GM12878 (cell line): Measurements from ENCODE around the gene FMOD. TPM values are rescaled to one million over a fixed set of nuclear protein-coding genes. Genes with fewer than 3 reads are reported as not detected.

Experiments used
- ATAC-seq: fragments of 200-7000 bp; cut with Tn5 transposase; 3 replicates; pipeline ENCODE4 v1.9.1; 2020; ENCODE audit warnings: mild to moderate bottlenecking, moderate library complexity
- BruUV-seq: library from RNA; stranded (reverse); fragments of 400-500 nt; replicated peaks from 2 replicates; lab custom pipeline; 2021; lab: Mats Ljungman, UMichigan
- CTCF ChIA-PET: fragments of 300-600 bp; sonication (Branson Sonifier 250); formaldehyde crosslinking; extraction: SDS; loops from one replicate; lab custom pipeline; 2021; ENCODE audit warnings: inconsistent platforms; lab: Yijun Ruan, JAX
- POLR2A ChIA-PET: fragments of 350-600 bp; formaldehyde crosslinking; extraction: SDS; loops from one replicate; lab custom pipeline; 2021; ENCODE audit warnings: inconsistent platforms; lab: Charles Lee
- RAD21 ChIA-PET: fragments of 300-600 bp; sonication (Branson Sonifier 250); formaldehyde crosslinking; loops from one replicate; lab custom pipeline; 2023; ENCODE audit warnings: antibody characterized with exemption; ENCODE audit not compliant: unreplicated experiment; lab: Charles Lee
- SMC1A ChIA-PET: fragments of 300-600 bp; sonication (Branson Sonifier 250); formaldehyde crosslinking; loops from one replicate; lab custom pipeline; 2023; ENCODE audit not compliant: unreplicated experiment, uncharacterized antibody; lab: Charles Lee
- DNase-seq: peaks from one replicate; pipeline ENCODE4 v3.0.0-alpha.2; 2011; ENCODE audit warnings: low read depth, low spot score
- FAIRE-seq: peaks from 3 replicates; lab custom pipeline; 2011; peaks lifted over from hg19 to GRCh38; lab: Jason Lieb, UNC
- H2AFZ ChIP-seq: 2 replicates; pipeline ENCODE4 v1.6.0; 2011; ENCODE audit warnings: low read depth, low read length, control low read depth; ENCODE audit not compliant: control insufficient read depth
- H3K27ac ChIP-seq: 2 replicates; pipeline ENCODE4 v1.5.1; 2011; ENCODE audit warnings: control low read depth; ENCODE audit not compliant: control insufficient read depth, insufficient read depth
- H3K27me3 ChIP-seq, 2 experiments: replicated peaks in 1 of 2; 2 replicates each; pipeline versions ENCODE4 v1.6.0 to v1.6.1; 2011; ENCODE audit warnings: low read length in 1 of 2; ENCODE audit not compliant: control insufficient read depth in 2 of 2, insufficient read depth in 2 of 2
- H3K36me3 ChIP-seq, 2 experiments: 2 replicates each; pipeline ENCODE4 v1.5.1; 2011; ENCODE audit warnings: low read length in 1 of 2; ENCODE audit not compliant: control insufficient read depth in 2 of 2, insufficient read depth in 2 of 2
- H3K4me1 ChIP-seq: 2 replicates; pipeline ENCODE4 v1.6.1; 2011; ENCODE audit warnings: mild to moderate bottlenecking, low read length, moderate library complexity, mixed read lengths; ENCODE audit not compliant: control insufficient read depth, insufficient read depth
- H3K4me2 ChIP-seq: 2 replicates; pipeline ENCODE4 v1.6.0; 2011; ENCODE audit warnings: control low read depth; ENCODE audit not compliant: control insufficient read depth, insufficient read depth
- H3K4me3 ChIP-seq: fragments of 200-600 bp; sonication (generic); 2 replicates; pipeline ENCODE4 v1.5.1; 2016
- H3K79me2 ChIP-seq: 2 replicates; pipeline ENCODE4 v1.6.0; 2011; ENCODE audit warnings: low read length; ENCODE audit not compliant: control insufficient read depth, insufficient read depth
- H3K9ac ChIP-seq: 2 replicates; pipeline ENCODE4 v1.8.0; 2011; ENCODE audit warnings: low read length, control low read depth, mixed read lengths; ENCODE audit not compliant: control insufficient read depth, insufficient read depth
- H3K9me3 ChIP-seq: replicated peaks from 3 replicates; pipeline ENCODE4 v1.5.1; 2011; ENCODE audit warnings: mild to moderate bottlenecking, low read length; ENCODE audit not compliant: control insufficient read depth, insufficient read depth
- H4K20me1 ChIP-seq: 2 replicates; pipeline ENCODE4 v1.6.0; 2011; ENCODE audit not compliant: control insufficient read depth, insufficient read depth
- BCL11A ChIP-seq: IDR thresholded peaks from 2 replicates; pipeline ENCODE4 v1.6.1; 2011; ENCODE audit warnings: low read depth, low read length
- CREB1 ChIP-seq: IDR thresholded peaks from 2 replicates; pipeline ENCODE4 v1.6.1; 2012; ENCODE audit warnings: low read depth, mild to moderate bottlenecking, inconsistent platforms
- HDGF ChIP-seq: fragments of 450-650 bp; IDR thresholded peaks from 2 replicates; pipeline ENCODE4 v1.6.1; 2016; ENCODE audit warnings: antibody characterized with exemption
- POLR2A ChIP-seq: IDR thresholded peaks from 2 replicates; pipeline ENCODE4 v1.6.1; 2011; ENCODE audit warnings: low read depth, mild to moderate bottlenecking, low read length
- SMAD1 ChIP-seq: fragments of 450-650 bp; IDR thresholded peaks from 2 replicates; pipeline ENCODE4 v1.6.1; 2018; ENCODE audit warnings: mild to moderate bottlenecking, low read depth; ENCODE audit not compliant: partially characterized antibody
- YBX1 ChIP-seq: fragments of 450-650 bp; IDR thresholded peaks from 2 replicates; pipeline ENCODE4 v1.6.1; 2016; ENCODE audit warnings: antibody characterized with exemption
- ZNF207 ChIP-seq: fragments of 450-650 bp; IDR thresholded peaks from 2 replicates; pipeline ENCODE4 v1.6.1; 2014; ENCODE audit warnings: antibody characterized with exemption, mild to moderate bottlenecking, borderline replicate concordance
- WGBS: methylation state at CpG from one replicate; pipeline ENCODE4 v1.1.6; 2016; ENCODE audit warnings: low lambda C conversion rate; ENCODE audit not compliant: insufficient replicate concordance, insufficient coverage; ENCODE audit errors: missing lambda C conversion rate; 5-methylcytosine and 5-hydroxymethylcytosine counted together
- in situ Hi-C: fragments of 300-500 bp; cut with MboI; formaldehyde crosslinking; loops from 9 replicates; pipeline ENCODE4 v1.14.3; 2018; ENCODE audit warnings: mixed read lengths
- intact Hi-C: fragments of 100-400 bp; cut with micrococcal nuclease; formaldehyde crosslinking; loops from one replicate; pipeline ENCODE4 v1.14.2; 2022; ENCODE audit not compliant: unreplicated experiment
- polyA plus RNA-seq, 11 experiments: library from polyadenylated mRNA; depleted of rRNA in 4 of 11; unstranded in 6 of 11; stranded (reverse) in 5 of 11; fragments of >200 nt; fragmentation: Nextera tagmentation in 4 of 11; fragmentation: Illumina TruSeq in 1 of 11; extraction: Ambion mirVana in 4 of 11; extraction: Trizol in 1 of 11; gene quantifications; 1 replicate in 1 of 11; 2 replicates in 10 of 11; pipeline versions ENCODE4 v1.2.1 to v1.2.3, GENCODE V29; 2011 to 2016; ENCODE audit warnings: inconsistent platforms in 2 of 11, missing spikeins in 2 of 11, low read depth in 1 of 11
- total RNA-seq, 4 experiments: library from RNA; depleted of rRNA in 3 of 4; stranded (reverse); fragments of >200 nt in 3 of 4; fragmentation: Illumina TruSeq in 1 of 4; extraction: Trizol in 1 of 4; gene quantifications; 2 replicates each; pipeline versions ENCODE4 v1.2.1 to v1.2.3, GENCODE V29; 2013 to 2021
- TF ChIP-seq, protein P1 (sequence below): fragments of 450-650 bp; IDR thresholded peaks from 2 replicates; pipeline ENCODE4 v1.6.1; 2016; ENCODE audit warnings: mild to moderate bottlenecking
- TF ChIP-seq, protein P2 (sequence below): fragments of 450-650 bp; conservative IDR thresholded peaks from 2 replicates; pipeline ENCODE4 v1.6.1; 2017; ENCODE audit warnings: mild to moderate bottlenecking, moderate library complexity

FMOD gene
- total and polyA plus RNA-seq, 10 of the 15 experiments (the other 5 are each of a cell fraction or from before 2014, with no cell fraction given) = 0.03 to 0.26 (median 0.11) TPM; not detected in 7

GRCh38 chr1:203305809-203306088, 45.2 kb downstream of the FMOD start:
- peak; percentile 1; the same call in 1 of the 2 replicates for TF ChIP-seq POLR2A
- TF ChIP-seq BCL11A = no peak
- TF ChIP-seq, protein P1, sequence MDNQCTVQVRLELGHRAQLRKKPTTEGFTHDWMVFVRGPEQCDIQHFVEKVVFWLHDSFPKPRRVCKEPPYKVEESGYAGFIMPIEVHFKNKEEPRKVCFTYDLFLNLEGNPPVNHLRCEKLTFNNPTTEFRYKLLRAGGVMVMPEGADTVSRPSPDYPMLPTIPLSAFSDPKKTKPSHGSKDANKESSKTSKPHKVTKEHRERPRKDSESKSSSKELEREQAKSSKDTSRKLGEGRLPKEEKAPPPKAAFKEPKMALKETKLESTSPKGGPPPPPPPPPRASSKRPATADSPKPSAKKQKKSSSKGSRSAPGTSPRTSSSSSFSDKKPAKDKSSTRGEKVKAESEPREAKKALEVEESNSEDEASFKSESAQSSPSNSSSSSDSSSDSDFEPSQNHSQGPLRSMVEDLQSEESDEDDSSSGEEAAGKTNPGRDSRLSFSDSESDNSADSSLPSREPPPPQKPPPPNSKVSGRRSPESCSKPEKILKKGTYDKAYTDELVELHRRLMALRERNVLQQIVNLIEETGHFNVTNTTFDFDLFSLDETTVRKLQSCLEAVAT = peak; percentile 77; the same call in 1 of the 2 replicates
- TF ChIP-seq CREB1 = 0 out of 2 replicates have a peak, but pooled peaks have one; percentile 1
- TF ChIP-seq ZNF207 = no peak
- TF ChIP-seq, protein P2, sequence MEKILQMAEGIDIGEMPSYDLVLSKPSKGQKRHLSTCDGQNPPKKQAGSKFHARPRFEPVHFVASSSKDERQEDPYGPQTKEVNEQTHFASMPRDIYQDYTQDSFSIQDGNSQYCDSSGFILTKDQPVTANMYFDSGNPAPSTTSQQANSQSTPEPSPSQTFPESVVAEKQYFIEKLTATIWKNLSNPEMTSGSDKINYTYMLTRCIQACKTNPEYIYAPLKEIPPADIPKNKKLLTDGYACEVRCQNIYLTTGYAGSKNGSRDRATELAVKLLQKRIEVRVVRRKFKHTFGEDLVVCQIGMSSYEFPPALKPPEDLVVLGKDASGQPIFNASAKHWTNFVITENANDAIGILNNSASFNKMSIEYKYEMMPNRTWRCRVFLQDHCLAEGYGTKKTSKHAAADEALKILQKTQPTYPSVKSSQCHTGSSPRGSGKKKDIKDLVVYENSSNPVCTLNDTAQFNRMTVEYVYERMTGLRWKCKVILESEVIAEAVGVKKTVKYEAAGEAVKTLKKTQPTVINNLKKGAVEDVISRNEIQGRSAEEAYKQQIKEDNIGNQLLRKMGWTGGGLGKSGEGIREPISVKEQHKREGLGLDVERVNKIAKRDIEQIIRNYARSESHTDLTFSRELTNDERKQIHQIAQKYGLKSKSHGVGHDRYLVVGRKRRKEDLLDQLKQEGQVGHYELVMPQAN = 0 out of 2 replicates have a peak, but pooled peaks have one; percentile 5
- TF ChIP-seq SMAD1 = peak; percentile 20
- TF ChIP-seq HDGF = peak; percentile 4; the same call in 1 of the 2 replicates
- no peak for TF ChIP-seq YBX1
- FAIRE-seq = no peak

More at GRCh38 chr1:203305809-203306088, 45.2 kb downstream of the FMOD start:
- WGBS = 1% methylated on average over 21 of the region's 21 CpGs
- H3K4me2 ChIP-seq = peak overlapping the region; percentile 88; the same call in 1 of the 2 replicates
- H3K27ac ChIP-seq = peak overlapping the region; percentile 91
- ATAC-seq (peak; percentile 24), DNase-seq (no peak)
- H3K9me3 ChIP-seq = no peaks in the 10 kb centered on the region
- in situ Hi-C loops = no loop called here
- no TSS peak for BruUV-seq
- peaks cover 10% of the 10 kb centered on the region for H4K20me1 ChIP-seq
- ChIA-PET RAD21 (interaction anchor here (0.6 to 9.7 kb wide), 7 partner anchors 18 to 123 kb away, joined by 3 to 470 read pairs (median 19); no protein-coding TSS in a partner anchor), SMC1A (interaction anchor here (1.4 to 9.7 kb wide), 7 partner anchors 11 to 38 kb away, joined by 9 to 406 read pairs (median 171); no protein-coding TSS in a partner anchor), CTCF (interaction anchor here (1.0 to 9.4 kb wide), 10 partner anchors 11 to 37 kb away, joined by 4 to 281 read pairs (median 32); no protein-coding TSS in a partner anchor), POLR2A (interaction anchor here (0.6 to 10.0 kb wide), 9 partner anchors 11 to 321 kb away, joined by 4 to 393 read pairs (median 29); no protein-coding TSS in a partner anchor)
- H3K4me3 ChIP-seq = peak overlapping the region; percentile 97
- H3K9ac ChIP-seq = peak overlapping the region; percentile 90
- H3K27me3 ChIP-seq = no peaks in the 10 kb centered on the region
- no peak overlapping the region for H2AFZ ChIP-seq
- H3K36me3 ChIP-seq = peaks cover 4 to 12% of the 10 kb centered on the region in 2 experiments
- peaks cover 35% of the 10 kb centered on the region for H3K4me1 ChIP-seq
- peaks cover 64% of the 10 kb centered on the region for H3K79me2 ChIP-seq
- intact Hi-C loops = loop anchor here (1.0 kb wide), 3 partner anchors 16 to 32 kb away; no protein-coding TSS in a partner anchor
